Testis (tissue), 3 donors: ENCODE data around the gene RFC2. TPM values are rescaled to one million over a fixed set of nuclear protein-coding genes. Genes with fewer than 3 reads are reported as not detected.
"Not testable (repeated sequence)": the region's sequence is repeated elsewhere in the genome, so short reads cannot be mapped to it uniquely, and the experiment has no call there.

Source experiments
- DNase-seq: peaks from one replicate; pipeline ENCODE4 v3.0.0-alpha.2; 2019
- H3K27ac ChIP-seq, 2 donors: fragments of 200-600 bp; sonication (generic); one replicate each; pipeline ENCODE4 v1.5.1; 2019
- H3K27me3 ChIP-seq: fragments of 200-600 bp; sonication (generic); one replicate; pipeline ENCODE4 v1.5.1; 2019
- H3K36me3 ChIP-seq: fragments of 200-600 bp; sonication (generic); one replicate; pipeline ENCODE4 v1.5.1; 2017; ENCODE audit warnings: low read depth; ENCODE audit errors: missing control alignments
- H3K4me1 ChIP-seq: fragments of 200-600 bp; sonication (generic); one replicate; pipeline ENCODE4 v1.5.1; 2019
- H3K4me3 ChIP-seq, 2 donors: fragments of 200-600 bp; sonication (generic); one replicate each; pipeline ENCODE4 v1.5.1; 2017 to 2019
- H3K9me3 ChIP-seq: fragments of 200-600 bp; sonication (generic); one replicate; pipeline ENCODE4 v1.5.1; 2017
- CTCF ChIP-seq, 3 experiments: fragments of 450-650 bp in 2 of 3; fragments of 200-600 bp in 1 of 3; sonication (generic) in 1 of 3; IDR thresholded peaks; one replicate each; pipeline ENCODE4 v1.5.1; 2016 to 2019; ENCODE audit warnings: antibody characterized with exemption in 3 of 3, mild to moderate bottlenecking in 2 of 3, moderate library complexity in 1 of 3
- POLR2A ChIP-seq: fragments of 450-650 bp; IDR thresholded peaks from one replicate; pipeline ENCODE4 v1.6.1; 2017; ENCODE audit warnings: antibody characterized with exemption, mild to moderate bottlenecking, moderate library complexity
- WGBS, 2 donors: methylation state at CpG; one replicate each; pipeline ENCODE4 v1.1.5; 2018; 5-methylcytosine and 5-hydroxymethylcytosine counted together
- intact Hi-C: fragments of 100-400 bp; cut with DNase I; formaldehyde crosslinking; loops from one replicate; pipeline ENCODE4 v1.15.1; 2023; ENCODE audit warnings: low total_unique reads
- polyA plus RNA-seq: library from polyadenylated mRNA; stranded (reverse); fragments of 350-450 nt; fragmentation: Illumina TruSeq; extraction: RNeasy Lipid Tissue Mini Kit (QIAGEN cat#74804); gene quantifications from one replicate; pipeline ENCODE4 v1.2.3, GENCODE V29; 2014; ENCODE audit warnings: low read depth, low replicate concordance; ENCODE audit not compliant: insufficient read depth
- total RNA-seq, 2 donors: library from RNA; depleted of rRNA; stranded (reverse); fragments of >200 nt; gene quantifications; one replicate each; pipeline ENCODE4 v1.2.3, GENCODE V29; 2016

Gene RFC2
- total and polyA plus RNA-seq, 3 donors from 2014 or later = 10.8 to 29.2 (median 15.2) TPM

- H3K36me3 ChIP-seq = no peaks in the 10 kb centered on the region
- peak overlapping the region; percentile 94 to 97 for H3K27ac ChIP-seq
- peak overlapping the region; percentile 93 to 97 for H3K4me3 ChIP-seq
- intact Hi-C loops = no loop called here
- WGBS, 2 donors = 0% methylated on average over 10 of the region's 10 CpGs
- DNase-seq = no peak
- TF ChIP-seq CTCF (IDR thresholded peaks at IDR 0.05) (no peak), POLR2A (no peak)
- no peaks in the 10 kb centered on the region for H3K9me3 ChIP-seq
- H3K27me3 ChIP-seq = no peaks in the 10 kb centered on the region
- H3K4me1 ChIP-seq = peaks cover 7% of the 10 kb centered on the region
Observed at GRCh38 chr7:74253835-74254128, 417 bp downstream of the RFC2 start.

GRCh38 chr7:74253331-74253730 is 868 bp downstream of the RFC2 start:
- Histone ChIP-seq H3K27me3 (no peaks in the 10 kb centered on the region), H3K36me3 (no peaks in the 10 kb centered on the region), H3K4me1 (peaks cover 7% of the 10 kb centered on the region), H3K4me3 (no peak overlapping the region), H3K9me3 (no peaks in the 10 kb centered on the region), H3K27ac (no peak overlapping the region)
- WGBS, 2 donors = 63 to 74% methylated on average over 7 of the region's 7 CpGs
- intact Hi-C loops = no loop called here
- no peak for DNase-seq
- TF ChIP-seq CTCF (IDR thresholded peaks at IDR 0.05) = no peak
- no peak for TF ChIP-seq POLR2A

GRCh38 chr7:74252893-74253292 is 1.3 kb downstream of the RFC2 start:
- Histone ChIP-seq H3K36me3 (no peaks in the 10 kb centered on the region), H3K9me3 (no peaks in the 10 kb centered on the region), H3K27ac (no peak overlapping the region), H3K4me3 (no peak overlapping the region), H3K4me1 (peaks cover 7% of the 10 kb centered on the region), H3K27me3 (no peaks in the 10 kb centered on the region)
- intact Hi-C loops = no loop called here
- DNase-seq = no peak
- 86 to 92% methylated on average over 5 of the region's 5 CpGs for WGBS, 2 donors
- no peak for TF ChIP-seq CTCF (IDR thresholded peaks at IDR 0.05)
- TF ChIP-seq POLR2A = no peak

GRCh38 chr7:74249058-74249457 is 5.1 kb downstream of the RFC2 start:
- intact Hi-C loops, DNase-seq, H3K4me3 ChIP-seq, H3K9me3 ChIP-seq, H3K27me3 ChIP-seq, H3K4me1 ChIP-seq, H3K27ac ChIP-seq, H3K36me3 ChIP-seq: not testable (repeated sequence)
- 95 to 97% methylated on average over 8 to 10 of the region's 10 CpGs for WGBS, 2 donors

- intact Hi-C loops = no loop called here
- TF ChIP-seq CTCF (IDR thresholded peaks at IDR 0.05) (no peak), POLR2A (no peak)
- Histone ChIP-seq H3K36me3 (no peaks in the 10 kb centered on the region), H3K4me1 (no peaks in the 10 kb centered on the region), H3K9me3 (no peaks in the 10 kb centered on the region), H3K27ac (no peak overlapping the region), H3K27me3 (no peaks in the 10 kb centered on the region), H3K4me3 (no peak overlapping the region)
- DNase-seq = no peak
- 90 to 95% methylated on average over 6 of the region's 6 CpGs for WGBS, 2 donors
Observed at GRCh38 chr7:74248156-74248555, 6.0 kb downstream of the RFC2 start.
